ENCODE data around the gene DAGLA.

Gene DAGLA

GRCh38 chr11:61712846-61713245 is 32.7 kb downstream of the DAGLA start:
- intact Hi-C loops (cut with DNase I; ENCODE audit: low total_unique reads), result no loop called here
- DNase-seq, result no peak

GRCh38 chr11:61713464-61713863 is 33.3 kb downstream of the DAGLA start:
- H3K36me3 ChIP-seq, result no peaks in the 10 kb centered on the region
- H3K4me1 ChIP-seq, result peaks cover 0 to 14% (median 9%) of the 10 kb centered on the region in 4 donors
- H3K9me3 ChIP-seq, result no peaks in the 10 kb centered on the region
- H3K27ac ChIP-seq, result no peak overlapping the region
- TF ChIP-seq CTCF (IDR thresholded peaks at IDR 0.05), result no peak
- no peak overlapping the region for H3K4me3 ChIP-seq
- H3K27me3 ChIP-seq, result peaks cover 0 to 11% of the 10 kb centered on the region in 2 donors
- no peak for DNase-seq
- intact Hi-C loops (cut with DNase I; ENCODE audit: low total_unique reads), result no loop called here

More at GRCh38 chr11:61712846-61713245, 32.7 kb downstream of the DAGLA start:
- peaks cover 0 to 8% (median 2%) of the 10 kb centered on the region in 4 donors for H3K4me1 ChIP-seq
- no peak overlapping the region for H3K4me3 ChIP-seq
- TF ChIP-seq CTCF (IDR thresholded peaks at IDR 0.05), result no peak
- H3K27ac ChIP-seq, result no peak overlapping the region
- no peaks in the 10 kb centered on the region for H3K9me3 ChIP-seq
- no peaks in the 10 kb centered on the region for H3K36me3 ChIP-seq
- H3K27me3 ChIP-seq, result peaks cover 0 to 11% of the 10 kb centered on the region in 2 donors

- no peaks in the 10 kb centered on the region for H3K9me3 ChIP-seq
- H3K4me1 ChIP-seq, result peaks cover 0 to 19% (median 12%) of the 10 kb centered on the region in 4 donors
- no peak for TF ChIP-seq CTCF (IDR thresholded peaks at IDR 0.05)
- peaks cover 0 to 11% of the 10 kb centered on the region in 2 donors for H3K27me3 ChIP-seq
- no peak overlapping the region for H3K4me3 ChIP-seq
- intact Hi-C loops (cut with DNase I; ENCODE audit: low total_unique reads), result no loop called here
- DNase-seq, result no peak
- H3K36me3 ChIP-seq, result no peaks in the 10 kb centered on the region
- no peak overlapping the region for H3K27ac ChIP-seq
These were observed 33.7 kb downstream of the DAGLA start for GRCh38 chr11:61713906-61714305.

- intact Hi-C loops (cut with DNase I; ENCODE audit: low total_unique reads), result no loop called here
- TF ChIP-seq CTCF (IDR thresholded peaks at IDR 0.05), result no peak
- Histone ChIP-seq H3K27ac (no peak overlapping the region), H3K9me3 (no peaks in the 10 kb centered on the region), H3K36me3 (no peaks in the 10 kb centered on the region), H3K27me3 (peaks cover 0 to 11% of the 10 kb centered on the region in 2 donors), H3K4me3 (no peak overlapping the region), H3K4me1 (peaks cover 0 to 20% (median 13%) of the 10 kb centered on the region in 4 donors)
- no peak for DNase-seq
These were observed 34.1 kb downstream of the DAGLA start for GRCh38 chr11:61714316-61714715.

GRCh38 chr11:61714916-61715315 is 34.7 kb downstream of the DAGLA start:
- H3K9me3 ChIP-seq, result no peaks in the 10 kb centered on the region
- no peak overlapping the region for H3K4me3 ChIP-seq
- H3K36me3 ChIP-seq, result no peaks in the 10 kb centered on the region
- no peak for TF ChIP-seq CTCF (IDR thresholded peaks at IDR 0.05)
- H3K27ac ChIP-seq, result no peak overlapping the region
- peaks cover 0 to 20% (median 13%) of the 10 kb centered on the region in 4 donors for H3K4me1 ChIP-seq
- intact Hi-C loops (cut with DNase I; ENCODE audit: low total_unique reads), result no loop called here
- H3K27me3 ChIP-seq, result peaks cover 0 to 6% of the 10 kb centered on the region in 2 donors
- DNase-seq, result no peak

GRCh38 chr11:61715867-61716266 is 35.7 kb downstream of the DAGLA start:
- TF ChIP-seq CTCF (IDR thresholded peaks at IDR 0.05), result no peak
- H3K36me3 ChIP-seq, result peaks cover 0 to 7% (median 0%) of the 10 kb centered on the region in 3 donors
- intact Hi-C loops (cut with DNase I; ENCODE audit: low total_unique reads), result no loop called here
- DNase-seq, result no peak
- H3K27ac ChIP-seq, result no peak overlapping the region
- peaks cover 0 to 6% of the 10 kb centered on the region in 2 donors for H3K27me3 ChIP-seq
- peaks cover 0 to 20% (median 13%) of the 10 kb centered on the region in 4 donors for H3K4me1 ChIP-seq
- no peak overlapping the region for H3K4me3 ChIP-seq
- no peaks in the 10 kb centered on the region for H3K9me3 ChIP-seq

Data from tibial artery (tissue), 4 donors.